ENCODE measurements around the gene XDH.

XDH gene

GRCh38 chr2:31414601-31415241 lies at the start of gene XDH:
Gene XDH (minus strand): TSS chr2:31414742. CDS start chr2:31414666, 76 bp downstream.
- no peak for DNase-seq

- DNase-seq = no peak
These were observed 43.1 kb upstream of the XDH start for GRCh38 chr2:31457651-31458050.

GRCh38 chr2:31446848-31447247 lies 32.3 kb upstream of the XDH start:
- DNase-seq = no peak

GRCh38 chr2:31442376-31442775 lies 27.8 kb upstream of the XDH start:
- DNase-seq = no peak

GRCh38 chr2:31440764-31441163 lies 26.2 kb upstream of the XDH start:
- DNase-seq = no peak

- DNase-seq = no peak
These were observed 20.4 kb upstream of the XDH start for GRCh38 chr2:31434911-31435310.

GRCh38 chr2:31433541-31433940 lies 19.0 kb upstream of the XDH start:
- no peak for DNase-seq

- DNase-seq = no peak
These were observed 16.1 kb upstream of the XDH start for GRCh38 chr2:31430439-31431165.

- DNase-seq = no peak
These were observed 15.4 kb upstream of the XDH start for GRCh38 chr2:31429759-31430438.

GRCh38 chr2:31429040-31429439 lies 14.5 kb upstream of the XDH start:
- DNase-seq = no peak

- no peak for DNase-seq
These were observed 13.5 kb upstream of the XDH start for GRCh38 chr2:31428001-31428418.

- DNase-seq = no peak
These were observed 11.6 kb upstream of the XDH start for GRCh38 chr2:31426096-31426495.

- DNase-seq = no peak
These were observed 7.1 kb upstream of the XDH start for GRCh38 chr2:31421634-31422033.

GRCh38 chr2:31420936-31421335 lies 6.4 kb upstream of the XDH start:
- no peak for DNase-seq

- no peak for DNase-seq
These were observed 4.8 kb upstream of the XDH start for GRCh38 chr2:31419386-31419785.

- DNase-seq = no peak
These were observed 879 bp upstream of the XDH start for GRCh38 chr2:31415421-31415820.

GRCh38 chr2:31413862-31414550 lies 536 bp downstream of the XDH start:
- DNase-seq = no peak

- DNase-seq = no peak
These were observed 1.5 kb downstream of the XDH start for GRCh38 chr2:31413025-31413424.

GRCh38 chr2:31411771-31412170 lies 2.8 kb downstream of the XDH start:
- no peak for DNase-seq

GRCh38 chr2:31406593-31407385 lies 7.8 kb downstream of the XDH start:
- no peak for DNase-seq

- no peak for DNase-seq
These were observed 9.7 kb downstream of the XDH start for GRCh38 chr2:31404827-31405226.

- DNase-seq = no peak
These were observed 10.2 kb downstream of the XDH start for GRCh38 chr2:31404302-31404701.

- DNase-seq = no peak
These were observed 12.2 kb downstream of the XDH start for GRCh38 chr2:31402388-31402787.

All from NCI-H146 (cell line).